GM19328 (cell line): Measurements from ENCODE around the gene IGSF9.

Source experiments
- ATAC-seq: cut with Tn5 transposase; IDR thresholded peaks from one replicate; pipeline ENCODE4 v1.9.1; 2021; ENCODE audit warnings: mild to moderate bottlenecking, moderate library complexity; ENCODE audit not compliant: unreplicated experiment

The IGSF9 gene

DNA sequence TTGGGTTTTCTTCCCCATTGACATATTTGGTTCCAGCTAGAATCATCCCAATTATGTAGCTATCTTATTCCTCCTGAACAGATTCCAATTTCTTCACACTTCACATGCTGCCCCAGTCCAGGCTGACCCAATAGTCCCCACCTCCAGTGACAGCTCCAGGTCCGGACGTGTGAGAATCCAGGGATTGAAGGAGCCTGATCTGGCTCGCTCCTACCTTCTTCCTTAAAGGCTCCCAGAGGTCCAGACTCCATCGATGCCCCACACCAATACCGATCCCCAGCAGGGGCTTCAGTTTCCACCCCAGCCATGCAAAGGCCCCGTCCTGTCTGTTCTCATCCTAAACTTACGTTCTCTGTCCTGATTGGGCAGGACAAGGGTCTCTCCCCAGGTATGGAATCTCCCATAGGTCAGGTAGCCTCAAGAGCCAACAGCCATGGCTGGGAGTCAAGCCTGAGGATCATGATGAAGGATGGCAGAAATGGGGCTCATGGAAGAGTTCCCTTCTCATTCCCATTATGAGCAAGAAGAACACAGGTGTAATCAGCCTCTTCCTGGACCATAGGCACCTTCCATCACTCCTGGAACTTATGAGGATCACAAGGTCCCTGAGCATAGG, 29.0 kb upstream of the IGSF9 start:
- no peak for ATAC-seq

DNA sequence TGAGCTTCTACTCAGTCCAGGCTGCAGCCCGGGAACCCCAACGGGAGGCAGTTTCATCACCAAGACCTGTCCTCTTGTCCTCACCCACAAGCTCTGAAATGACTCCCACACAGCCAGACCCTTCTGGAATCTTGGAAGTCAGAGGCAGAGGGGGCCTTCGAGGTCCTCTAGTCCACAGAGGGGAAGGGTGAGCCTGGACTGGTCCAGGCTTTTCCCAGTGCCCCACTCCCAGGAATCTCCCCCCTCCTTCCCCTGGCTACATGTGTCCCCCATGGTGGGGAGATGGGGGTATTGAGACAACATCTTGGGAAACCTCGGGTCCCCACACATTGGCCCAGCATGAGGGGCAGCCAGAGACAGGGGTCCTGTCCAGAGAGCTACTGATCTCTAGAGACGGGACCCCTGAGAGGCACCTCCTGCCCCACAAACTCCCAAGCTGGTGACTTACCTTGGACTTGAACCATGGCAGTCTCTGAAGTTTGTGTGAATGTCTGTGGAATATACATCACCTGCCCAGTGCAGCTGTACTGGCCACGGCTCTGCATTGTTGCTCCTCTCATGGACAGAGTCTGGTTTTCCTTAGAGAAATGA, 28.0 kb upstream of the IGSF9 start:
- ATAC-seq = no peak

DNA sequence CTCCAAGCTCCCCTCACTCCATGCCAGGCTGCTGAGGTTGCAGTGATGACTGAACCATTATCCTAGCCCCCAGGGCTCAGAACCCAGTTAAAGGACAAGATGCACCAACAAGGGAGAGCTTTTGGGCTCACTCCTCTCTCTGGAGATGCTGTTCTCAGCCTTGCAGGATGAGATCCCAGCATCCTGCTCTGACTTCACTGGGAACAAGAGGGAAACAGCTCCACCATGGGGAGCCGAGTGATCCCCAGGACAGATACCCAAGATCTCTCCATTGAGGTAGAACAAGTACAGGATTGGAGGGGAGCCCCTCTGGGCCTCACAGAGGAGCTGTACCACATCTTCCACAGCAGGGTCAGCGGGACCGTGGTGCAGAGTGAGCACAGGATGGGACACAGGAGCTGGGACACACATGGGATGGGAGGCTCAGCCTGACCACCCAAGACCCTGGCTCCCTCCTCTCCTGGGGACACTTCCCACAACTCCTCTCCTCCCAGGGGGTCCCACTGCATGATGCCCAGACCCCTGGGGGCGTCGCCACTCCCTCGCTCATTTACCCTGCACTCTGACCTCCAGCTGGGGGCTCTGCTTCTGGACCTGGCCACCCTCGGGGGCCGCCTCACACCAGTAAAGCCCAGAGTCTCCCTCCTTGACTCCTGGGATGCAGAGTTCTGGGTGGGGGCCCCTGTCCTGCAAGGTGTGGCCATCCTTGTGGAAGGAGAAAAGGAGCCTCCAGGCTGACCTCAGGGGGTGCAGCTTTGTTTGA, 27.2 kb upstream of the IGSF9 start:
- no peak for ATAC-seq

DNA sequence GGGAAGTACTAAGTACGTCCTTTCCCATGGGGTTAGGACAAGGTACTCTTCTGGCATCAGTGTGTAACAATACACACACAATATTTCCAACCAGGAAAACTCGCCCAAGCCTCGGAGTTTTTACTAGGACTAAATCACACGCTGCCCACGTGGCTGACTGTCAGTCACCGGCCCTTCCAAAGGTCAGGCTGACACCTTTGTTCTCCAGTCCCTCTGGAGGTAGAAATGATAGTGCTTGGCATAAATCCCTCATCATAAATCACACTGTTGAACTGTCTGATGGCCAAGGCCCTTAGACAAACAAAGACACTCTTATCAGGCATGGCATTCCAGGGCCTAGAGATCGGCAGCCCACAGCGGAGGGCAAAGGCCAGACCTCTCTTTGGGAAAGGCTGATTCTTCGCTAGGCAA, 25.5 kb upstream of the IGSF9 start:
- no peak for ATAC-seq

DNA sequence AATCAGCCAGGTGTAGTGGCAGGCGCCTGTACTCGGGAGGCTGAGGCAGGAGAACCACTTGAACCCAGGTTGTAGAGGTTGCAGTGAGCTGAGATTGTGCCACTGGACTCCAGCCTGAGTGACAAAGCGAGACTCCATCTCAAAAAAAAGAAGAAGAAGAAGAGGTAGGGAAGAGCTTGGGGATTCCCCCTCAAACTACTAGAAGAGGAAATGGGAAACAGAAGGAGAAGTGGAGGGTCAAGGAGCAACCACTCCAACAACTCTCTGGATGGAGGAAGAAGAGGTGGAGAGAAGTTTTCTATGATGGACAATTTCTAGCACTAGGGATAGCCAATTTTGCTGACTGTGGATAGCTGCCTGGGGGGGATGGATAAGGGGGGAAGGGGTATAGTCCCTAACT, 23.5 kb upstream of the IGSF9 start:
- no peak for ATAC-seq

DNA sequence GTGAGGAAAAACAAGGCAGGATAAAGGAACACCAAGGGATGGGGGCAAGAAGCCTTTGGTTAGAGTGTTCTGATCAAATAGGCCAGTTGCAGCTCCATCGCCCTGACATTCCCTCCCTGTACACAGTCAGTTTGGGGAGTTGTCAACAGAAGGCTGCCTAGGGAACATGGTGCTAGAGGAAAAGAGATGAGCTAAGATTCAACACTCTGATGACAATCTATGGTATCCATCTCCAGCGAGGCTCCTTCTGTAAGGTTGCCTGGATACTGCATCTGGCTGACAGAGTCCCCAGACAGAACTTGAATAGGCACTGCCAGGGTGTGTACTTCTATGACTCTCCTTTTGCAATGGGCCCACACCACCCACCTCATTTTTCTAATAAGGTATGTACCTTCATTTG, 19.9 kb upstream of the IGSF9 start:
- ATAC-seq = no peak

DNA sequence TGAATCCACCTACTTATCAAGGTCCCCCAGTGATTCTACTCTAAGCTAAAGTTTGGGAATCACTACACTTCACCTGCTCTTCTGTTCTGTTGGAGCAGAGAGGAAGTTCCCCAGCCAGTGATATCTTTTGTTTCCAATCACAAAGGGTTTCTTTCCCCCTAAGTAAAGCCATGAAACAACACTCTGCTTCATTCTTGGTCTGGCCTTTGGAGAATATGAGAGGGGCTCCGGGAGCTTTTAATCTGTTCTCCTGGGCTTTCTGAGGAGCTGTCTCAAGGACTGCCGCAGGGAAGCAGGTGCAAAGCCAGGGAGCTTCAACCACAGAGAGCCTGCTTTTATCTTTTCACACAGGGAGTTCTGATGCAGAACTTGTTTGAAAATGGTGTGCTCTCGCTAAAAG, 18.7 kb upstream of the IGSF9 start:
- no peak for ATAC-seq

DNA sequence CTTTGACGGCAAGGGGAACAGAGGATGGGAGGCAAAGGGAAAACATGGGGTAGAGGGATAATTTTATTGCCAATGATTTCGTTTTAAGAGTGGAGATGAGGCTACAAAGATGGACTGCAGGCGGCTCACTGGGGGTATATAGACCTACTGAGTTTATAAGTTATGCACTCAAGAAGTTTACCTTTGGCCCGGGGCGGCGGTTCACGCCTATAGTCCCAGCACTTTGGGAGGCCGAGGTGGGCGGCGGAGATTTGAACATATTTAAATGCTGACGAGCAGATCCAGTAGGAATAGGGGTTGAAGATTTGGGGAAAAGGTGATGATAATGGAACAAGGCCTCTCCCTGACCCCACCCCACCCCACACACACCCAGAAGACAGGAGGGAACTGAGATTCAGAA, 16.8 kb upstream of the IGSF9 start:
- ATAC-seq = no peak

DNA sequence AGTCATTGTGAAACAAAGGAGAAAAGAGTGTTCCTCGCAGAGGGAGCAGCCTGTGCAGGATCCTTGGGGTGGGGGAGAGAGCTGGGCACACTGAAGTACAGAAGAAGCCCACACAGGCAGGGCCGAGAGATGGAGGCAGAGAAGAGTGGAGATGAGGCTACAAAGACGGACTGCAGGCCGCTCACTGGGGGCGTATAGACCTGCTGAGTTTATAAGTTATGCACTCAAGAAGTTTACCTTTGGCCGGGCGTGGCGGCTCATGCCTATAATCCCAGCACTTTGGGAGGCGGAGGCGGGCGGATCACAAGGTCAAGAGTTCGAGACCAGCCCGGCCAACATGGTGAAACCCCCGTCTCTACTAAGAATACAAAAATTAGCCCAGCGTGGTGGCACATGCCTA, 16.2 kb upstream of the IGSF9 start:
- no peak for ATAC-seq

DNA sequence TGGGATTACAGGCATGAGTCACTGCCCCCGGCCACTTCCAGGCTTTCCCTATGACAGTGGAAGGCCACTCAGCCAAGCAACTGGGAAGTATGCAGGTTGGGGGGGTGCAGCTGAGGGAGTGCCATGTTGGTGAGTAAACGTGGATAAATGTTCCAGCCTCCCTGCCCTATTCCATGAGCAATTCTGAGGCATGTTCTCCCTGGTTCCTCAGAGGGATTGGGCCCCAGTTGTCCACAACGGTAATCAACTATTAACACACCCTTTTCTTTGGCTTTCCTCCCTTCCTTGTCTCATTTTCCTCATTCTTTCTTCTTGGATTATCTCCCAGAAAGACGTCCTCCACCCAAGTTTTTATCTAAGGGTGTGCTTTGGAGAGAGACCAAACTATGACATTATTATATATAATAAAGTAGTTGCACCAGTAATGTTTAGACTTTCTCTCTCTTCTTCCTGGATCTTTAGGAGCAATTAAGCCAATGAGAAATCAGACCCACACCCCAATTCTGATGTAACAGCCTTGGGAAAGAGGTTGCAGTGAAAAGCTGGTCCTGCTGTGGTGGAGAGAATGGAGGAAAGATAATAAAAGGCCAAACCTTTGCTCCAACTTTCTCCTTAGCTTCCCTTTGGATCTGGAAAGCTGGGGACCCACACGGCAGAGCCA, 15.4 kb upstream of the IGSF9 start:
- ATAC-seq = no peak

DNA sequence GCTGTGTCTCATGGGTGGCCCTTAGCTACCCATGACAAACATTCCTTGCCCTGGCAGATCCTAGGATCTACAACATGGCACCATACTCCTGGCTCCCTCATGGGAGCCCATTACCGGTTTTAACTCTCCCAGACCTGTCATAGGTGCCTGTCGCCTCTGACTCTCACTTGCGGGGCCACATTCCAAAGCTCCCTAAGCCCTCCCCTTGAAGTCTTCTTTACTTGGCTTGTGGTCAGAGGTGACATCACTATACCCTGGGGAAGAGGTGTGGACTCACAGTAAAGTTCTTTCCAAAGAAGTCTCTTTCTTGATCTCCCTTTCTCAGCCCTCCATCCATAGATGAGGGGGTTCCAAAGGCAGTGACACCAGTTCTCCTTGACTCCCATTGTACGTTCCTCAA, 14.0 kb upstream of the IGSF9 start:
- ATAC-seq = no peak

DNA sequence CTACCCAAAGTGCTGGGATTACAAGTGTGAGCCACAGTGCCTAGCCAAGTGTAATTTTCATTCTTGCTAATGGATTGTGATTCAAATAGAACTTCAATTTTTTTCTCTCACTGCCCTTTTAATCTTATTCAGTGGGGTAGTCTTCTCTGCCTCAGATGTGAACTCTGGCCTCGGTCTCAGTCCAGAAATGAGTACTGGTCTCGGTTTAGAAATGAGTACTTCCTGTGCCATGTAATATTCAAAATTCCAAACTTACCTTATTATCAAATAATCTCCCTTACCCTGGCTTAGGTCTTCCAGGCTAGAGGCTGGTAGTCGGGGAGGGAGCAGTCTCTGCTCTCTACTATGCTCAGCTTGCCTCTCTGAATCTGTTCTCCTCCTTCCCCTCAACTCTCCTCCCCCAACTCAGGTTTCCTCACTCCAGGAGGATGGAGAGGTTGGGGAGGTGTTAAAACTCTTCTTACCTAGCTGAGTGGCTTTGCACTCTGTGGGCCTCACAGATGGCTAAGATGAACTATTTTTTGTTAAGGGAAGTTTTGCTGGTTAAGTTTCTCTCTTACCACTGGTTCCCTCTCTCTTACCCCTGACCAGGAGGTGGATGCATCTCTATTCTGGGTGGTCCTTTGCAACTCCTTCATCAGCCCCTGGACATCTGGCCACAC, 13.4 kb upstream of the IGSF9 start:
- ATAC-seq = no peak

DNA sequence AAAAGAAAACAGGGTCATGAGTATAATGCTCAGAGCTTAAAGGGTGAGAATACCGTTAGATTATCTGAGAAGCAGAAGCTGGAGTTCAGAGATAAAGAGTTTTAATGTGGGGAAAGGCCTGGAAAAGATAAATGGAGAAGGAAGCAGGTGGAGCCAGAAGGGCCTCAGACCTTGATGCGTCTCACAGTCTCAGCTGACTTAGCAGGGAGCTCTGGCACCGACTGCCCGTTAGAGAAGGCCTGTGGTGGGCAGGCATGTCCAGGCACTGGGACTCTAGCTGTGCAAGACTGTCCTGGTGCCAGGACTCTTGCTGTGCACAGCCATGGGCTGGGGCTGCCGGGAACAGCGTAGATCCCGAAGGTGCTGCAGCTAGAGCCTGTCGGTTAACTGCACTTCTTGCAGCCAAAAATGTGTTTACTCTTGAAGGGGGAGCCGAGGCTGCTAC, 12.4 kb upstream of the IGSF9 start:
- no peak for ATAC-seq

DNA sequence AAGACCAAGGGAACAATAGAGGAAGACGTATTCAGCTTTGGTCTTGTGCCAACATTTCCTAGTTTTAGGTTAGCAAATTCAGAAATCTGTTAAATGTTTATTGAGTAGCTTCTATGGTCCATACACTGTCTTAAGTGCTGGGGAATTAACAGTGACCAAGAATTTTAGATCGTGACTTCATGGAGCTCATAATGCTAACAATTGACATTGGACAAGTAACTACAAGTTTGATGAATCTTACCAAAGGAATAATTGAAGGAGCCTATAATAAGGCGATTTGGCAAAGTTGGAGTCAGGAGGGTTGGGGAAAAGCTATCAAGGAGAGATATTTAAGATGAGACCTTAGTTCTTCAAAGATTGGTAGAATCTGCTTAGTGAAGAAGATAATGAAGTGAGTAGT, 10.0 kb upstream of the IGSF9 start:
- no peak for ATAC-seq

DNA sequence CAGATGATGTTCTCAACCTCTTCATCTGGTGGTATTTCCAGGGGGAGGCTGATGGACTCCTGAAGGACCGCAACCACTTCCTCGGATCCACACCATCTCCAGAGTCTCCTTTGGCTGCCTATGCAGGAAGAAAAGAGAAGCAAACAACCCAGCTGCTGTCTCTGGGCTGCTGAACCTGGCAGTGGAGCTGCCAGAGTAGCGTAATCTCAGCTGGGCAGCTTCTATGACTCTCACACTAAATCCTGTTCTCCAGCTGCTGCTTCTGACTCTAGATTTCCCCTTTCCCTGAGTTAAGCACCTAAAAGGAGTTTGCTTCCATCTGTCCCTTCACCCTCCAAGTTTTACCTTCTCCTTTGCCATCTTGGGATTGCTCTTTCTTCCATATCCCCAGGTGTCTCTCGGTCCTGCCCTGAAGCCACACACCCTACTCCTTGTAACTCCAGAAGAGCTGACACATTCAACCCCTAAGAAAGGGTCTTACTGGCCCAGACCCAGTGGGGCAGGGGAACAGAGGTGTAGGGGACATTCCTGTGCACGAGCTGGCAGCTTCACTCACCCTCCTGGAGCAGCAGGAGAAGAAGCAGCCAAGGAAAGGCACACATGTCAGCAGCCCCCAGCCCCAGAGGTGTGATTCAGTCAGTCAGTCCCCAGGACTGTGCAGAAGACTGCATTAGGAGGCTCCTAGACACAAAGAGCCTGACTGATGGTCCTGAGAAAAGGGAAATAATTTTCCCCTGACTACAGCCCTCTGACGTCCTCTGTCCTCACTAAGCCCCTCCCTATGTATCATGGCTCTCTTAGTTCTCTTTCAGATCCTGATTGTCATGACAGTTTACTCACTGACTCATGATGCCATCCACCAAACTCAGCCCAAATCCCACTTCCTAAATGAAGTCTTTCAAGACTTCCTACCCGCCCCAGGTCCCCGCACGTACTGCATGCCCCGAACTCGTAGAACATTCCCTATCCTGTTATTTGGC, 8.4 kb upstream of the IGSF9 start, which contains the start of gene SLAMF9:
SLAMF9 (minus strand) TSS at position 702 of the 980 bp plus-strand sequence; CDS start at position 602, 100 bp downstream.
- ATAC-seq = no peak

DNA sequence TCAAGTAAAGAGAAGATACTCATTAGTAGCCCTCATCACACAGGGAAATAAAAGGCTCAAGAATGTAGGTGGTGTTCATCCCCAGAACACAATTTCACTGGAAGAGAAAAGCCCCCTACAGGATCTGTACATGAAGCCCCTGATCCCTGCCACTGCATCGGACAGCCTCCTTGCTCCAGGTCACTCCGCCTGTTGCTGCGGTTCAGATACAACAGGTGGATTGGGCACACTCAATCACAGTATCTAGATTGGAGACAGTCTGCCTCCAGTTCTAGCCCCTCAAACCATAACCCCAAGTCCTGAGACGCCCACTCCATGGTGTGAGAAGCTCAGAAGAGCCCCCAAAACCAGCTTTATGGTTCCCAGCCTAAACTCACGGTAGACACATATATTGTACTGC, 7.5 kb upstream of the IGSF9 start:
- no peak for ATAC-seq

DNA sequence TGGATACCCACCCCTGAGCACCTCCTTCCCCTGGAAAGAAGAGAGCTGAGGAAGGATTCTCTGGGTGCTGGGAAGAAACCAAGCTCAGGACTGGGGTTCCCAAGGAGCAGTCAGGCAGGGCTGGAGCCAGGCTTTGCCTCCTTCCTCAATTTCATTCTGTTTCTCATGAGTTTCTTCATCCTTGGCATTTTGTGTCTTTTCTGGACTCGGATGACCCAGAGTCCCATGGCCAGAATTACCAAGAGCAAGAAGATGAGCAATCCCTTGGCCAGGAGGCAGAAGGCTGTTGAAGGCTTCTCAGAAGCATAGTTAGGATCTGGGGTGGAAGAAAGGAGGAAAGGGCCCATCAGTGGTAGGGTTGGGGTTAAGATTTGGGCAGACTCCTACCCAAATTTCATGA, 6.1 kb upstream of the IGSF9 start:
- no peak for ATAC-seq

DNA sequence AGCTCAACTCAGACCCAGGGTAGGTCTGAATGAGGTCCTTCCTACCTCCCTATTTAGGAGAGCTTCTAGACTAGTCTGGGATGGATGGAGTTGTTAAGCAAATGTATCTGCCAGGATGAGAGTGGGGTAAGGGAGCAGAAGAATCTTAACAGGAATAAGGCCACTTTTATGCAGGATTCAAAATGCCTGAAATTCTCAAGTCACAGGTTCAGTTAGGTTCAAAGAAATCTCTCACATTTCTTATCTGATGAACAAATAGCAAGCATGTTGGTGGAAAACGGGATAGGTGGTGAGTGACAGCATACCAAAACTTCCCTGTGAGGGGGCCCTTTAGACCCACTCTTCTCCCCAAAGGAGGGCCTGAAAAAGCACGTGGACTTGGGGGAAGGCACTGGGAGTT, 5.6 kb upstream of the IGSF9 start:
- no peak for ATAC-seq

DNA sequence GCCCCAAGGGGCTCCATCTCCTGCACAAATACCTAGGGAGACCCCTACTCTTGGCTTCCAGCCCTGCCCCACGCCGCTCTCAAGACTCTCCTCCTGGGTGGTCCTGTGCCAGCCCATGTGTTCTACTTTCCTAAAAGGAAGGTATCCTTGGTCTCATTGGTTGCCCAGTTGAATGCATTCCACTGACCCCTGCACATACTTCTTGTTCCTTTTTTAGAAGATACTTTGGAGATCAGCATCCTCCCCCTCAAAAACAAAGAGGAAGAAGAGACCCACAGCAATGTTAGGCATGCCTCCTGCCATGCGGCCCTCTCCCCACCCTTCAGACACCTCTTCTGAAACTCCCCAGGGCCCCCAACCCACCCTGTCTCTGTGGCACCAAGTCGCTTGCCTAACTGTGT, 4.6 kb upstream of the IGSF9 start:
- ATAC-seq = no peak

DNA sequence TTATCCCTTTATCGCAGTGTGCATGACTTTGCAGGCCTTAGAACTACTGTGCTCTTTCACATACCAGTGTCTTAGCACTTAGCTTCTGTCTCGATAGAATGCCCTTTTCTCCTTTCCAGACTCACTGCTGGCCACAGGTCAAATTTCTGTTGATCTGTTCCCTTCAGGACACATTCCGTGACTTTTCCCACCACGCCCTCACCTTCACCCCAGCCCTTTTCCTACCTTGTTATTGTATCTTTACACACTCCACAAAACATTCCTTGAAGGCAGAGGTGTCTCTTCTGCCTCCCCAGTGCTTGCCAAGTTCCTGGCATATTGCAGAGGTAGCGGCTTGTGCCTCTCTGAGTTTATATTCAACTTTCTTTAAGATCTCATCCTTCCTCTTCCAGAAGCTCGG, 3.7 kb upstream of the IGSF9 start:
- ATAC-seq = no peak
